Neural progenitor cell (in vitro differentiated cells): Measurements from ENCODE around the gene TRAM1L1. TPM values are rescaled to one million over a fixed set of nuclear protein-coding genes. Genes with fewer than 3 reads are reported as not detected.

Experiments used
- DNase-seq: peaks from one replicate; pipeline ENCODE4 v3.0.0-alpha.2; 2016; ENCODE audit warnings: low spot score
- H2AFZ ChIP-seq: fragments of 200-600 bp; sonication (generic); replicated peaks from 2 replicates; pipeline ENCODE4 v1.6.1; 2016; ENCODE audit warnings: antibody characterized with exemption
- H3F3A ChIP-seq: fragments of 200-600 bp; sonication (generic); 2 replicates; pipeline ENCODE4 v1.6.1; 2016; ENCODE audit warnings: antibody characterized with exemption, low read depth
- H3K27ac ChIP-seq: fragments of 200-600 bp; sonication (generic); 2 replicates; pipeline ENCODE4 v1.5.1; 2016; ENCODE audit warnings: mild to moderate bottlenecking
- H3K27me3 ChIP-seq: fragments of 200-600 bp; sonication (generic); 2 replicates; pipeline ENCODE4 v1.6.1; 2016; ENCODE audit warnings: mild to moderate bottlenecking, moderate library complexity
- H3K36me3 ChIP-seq: fragments of 200-600 bp; sonication (generic); 2 replicates; pipeline ENCODE4 v1.5.1; 2016
- H3K4me1 ChIP-seq: fragments of 200-600 bp; sonication (generic); 2 replicates; pipeline ENCODE4 v1.6.1; 2016; ENCODE audit warnings: mixed run types
- H3K4me2 ChIP-seq: fragments of 200-600 bp; sonication (generic); 2 replicates; pipeline ENCODE4 v1.6.1; 2016
- H3K4me3 ChIP-seq: fragments of 200-600 bp; sonication (generic); 2 replicates; pipeline ENCODE4 v1.5.1; 2016
- H3K79me2 ChIP-seq: fragments of 200-600 bp; sonication (generic); 2 replicates; pipeline ENCODE4 v1.6.1; 2016; ENCODE audit warnings: low read depth
- H3K9ac ChIP-seq: fragments of 200-600 bp; sonication (generic); 2 replicates; pipeline ENCODE4 v1.6.1; 2016
- H3K9me3 ChIP-seq: fragments of 200-600 bp; sonication (generic); 2 replicates; pipeline ENCODE4 v1.5.1; 2016; ENCODE audit warnings: low read depth
- H4K20me1 ChIP-seq: fragments of 200-600 bp; sonication (generic); 2 replicates; pipeline ENCODE4 v1.6.1; 2016; ENCODE audit warnings: low read depth
- H3K27ac Mint-ChIP-seq: 3 replicates; pipeline ENCODE4 v1.8.0; 2021; ENCODE audit warnings: mixed read lengths
- H3K27me3 Mint-ChIP-seq: 2 replicates; pipeline ENCODE4 v1.8.0; 2022; ENCODE audit warnings: low read depth, mild to moderate bottlenecking, inconsistent platforms, moderate library complexity, mixed read lengths; ENCODE audit not compliant: insufficient read depth
- H3K36me3 Mint-ChIP-seq: 3 replicates; pipeline ENCODE4 v1.8.0; 2021; ENCODE audit warnings: mixed read lengths
- H3K4me1 Mint-ChIP-seq: 3 replicates; pipeline ENCODE4 v1.8.0; 2021; ENCODE audit warnings: mixed read lengths
- H3K4me3 Mint-ChIP-seq: 3 replicates; pipeline ENCODE4 v1.8.0; 2021; ENCODE audit warnings: mild to moderate bottlenecking, moderate library complexity, mixed read lengths
- H3K9me3 Mint-ChIP-seq: 3 replicates; pipeline ENCODE4 v1.8.0; 2020; ENCODE audit warnings: mixed read lengths
- CTCF ChIP-seq: fragments of 200-600 bp; sonication (generic); IDR thresholded peaks from 2 replicates; pipeline ENCODE4 v1.5.1; 2017; ENCODE audit warnings: antibody characterized with exemption, mild to moderate bottlenecking
- EZH2 ChIP-seq: fragments of 200-600 bp; sonication (generic); IDR thresholded peaks from 2 replicates; pipeline ENCODE4 v1.6.1; 2017; ENCODE audit warnings: antibody characterized with exemption, mild to moderate bottlenecking, moderate library complexity
- EZH2phosphoT487 ChIP-seq: fragments of 200-600 bp; sonication (generic); IDR thresholded peaks from 2 replicates; pipeline ENCODE4 v1.6.1; 2017; ENCODE audit warnings: antibody characterized with exemption
- total RNA-seq: library from RNA; depleted of rRNA; stranded (reverse); fragments of >200 nt; gene quantifications from 2 replicates; pipeline ENCODE4 v1.2.3, GENCODE V29; 2015; ENCODE audit warnings: low replicate concordance

The TRAM1L1 gene
- total RNA-seq, 1 donor from 2014 or later, result 8.4 TPM

GRCh38 chr4:117068120-117068519 is 17.3 kb downstream of the TRAM1L1 start:
- Histone ChIP-seq H3K9ac (no peak overlapping the region), H3K36me3 (no peaks in the 10 kb centered on the region), H3K9me3 (no peaks in the 10 kb centered on the region), H3K27ac (no peak overlapping the region), H3K27me3 (no peaks in the 10 kb centered on the region), H3K4me3 (no peak overlapping the region), H3K4me1 (no peaks in the 10 kb centered on the region), H4K20me1 (no peaks in the 10 kb centered on the region), H3F3A (no peaks in the 10 kb centered on the region), H2AFZ (no peak overlapping the region), H3K4me2 (no peak overlapping the region), H3K79me2 (no peaks in the 10 kb centered on the region)
- H3K4me3 Mint-ChIP-seq, result no peak overlapping the region
- H3K4me1 Mint-ChIP-seq, result no peaks in the 10 kb centered on the region
- no peak for DNase-seq
- H3K36me3 Mint-ChIP-seq, result no peaks in the 10 kb centered on the region
- H3K9me3 Mint-ChIP-seq, result no peaks in the 10 kb centered on the region
- TF ChIP-seq EZH2phosphoT487, result no peak
- no peak for TF ChIP-seq CTCF
- no peak for TF ChIP-seq EZH2
- peaks cover 2% of the 10 kb centered on the region for H3K27me3 Mint-ChIP-seq
- no peak overlapping the region for H3K27ac Mint-ChIP-seq

GRCh38 chr4:117063961-117064696 is 21.2 kb downstream of the TRAM1L1 start:
- H3K4me2 ChIP-seq, result no peak overlapping the region
- no peaks in the 10 kb centered on the region for H3K9me3 ChIP-seq
- H3K36me3 Mint-ChIP-seq, result no peaks in the 10 kb centered on the region
- H3K9ac ChIP-seq, result no peak overlapping the region
- H3K27ac ChIP-seq, result no peak overlapping the region
- peaks cover 3% of the 10 kb centered on the region for H3K9me3 Mint-ChIP-seq
- no peak overlapping the region for H2AFZ ChIP-seq
- H3K36me3 ChIP-seq, result no peaks in the 10 kb centered on the region
- peaks cover 2% of the 10 kb centered on the region for H3K27me3 Mint-ChIP-seq
- TF ChIP-seq EZH2 (no peak), EZH2phosphoT487 (no peak)
- H3K4me3 ChIP-seq, result no peak overlapping the region
- H3K4me3 Mint-ChIP-seq, result no peak overlapping the region
- H3K27me3 ChIP-seq, result no peaks in the 10 kb centered on the region
- H3K27ac Mint-ChIP-seq, result no peak overlapping the region
- H3K79me2 ChIP-seq, result no peaks in the 10 kb centered on the region
- no peaks in the 10 kb centered on the region for H4K20me1 ChIP-seq
- H3F3A ChIP-seq, result no peaks in the 10 kb centered on the region
- DNase-seq, result no peak
- H3K4me1 ChIP-seq, result no peaks in the 10 kb centered on the region
- no peaks in the 10 kb centered on the region for H3K4me1 Mint-ChIP-seq

GRCh38 chr4:117042962-117043361 is 42.4 kb downstream of the TRAM1L1 start:
- H3K9ac ChIP-seq, result no peak overlapping the region
- H3K27ac ChIP-seq, result no peak overlapping the region
- H3K4me3 Mint-ChIP-seq, result no peak overlapping the region
- H3K36me3 Mint-ChIP-seq, result no peaks in the 10 kb centered on the region
- no peaks in the 10 kb centered on the region for H3K4me1 ChIP-seq
- H3K4me3 ChIP-seq, result no peak overlapping the region
- no peaks in the 10 kb centered on the region for H3K4me1 Mint-ChIP-seq
- no peaks in the 10 kb centered on the region for H3K9me3 ChIP-seq
- DNase-seq, result no peak
- no peaks in the 10 kb centered on the region for H3K27me3 ChIP-seq
- H3K36me3 ChIP-seq, result no peaks in the 10 kb centered on the region
- H3F3A ChIP-seq, result no peaks in the 10 kb centered on the region
- no peaks in the 10 kb centered on the region for H3K79me2 ChIP-seq
- no peak overlapping the region for H3K27ac Mint-ChIP-seq
- TF ChIP-seq EZH2phosphoT487 (no peak), EZH2 (no peak), CTCF (no peak)
- peaks cover 5% of the 10 kb centered on the region for H3K9me3 Mint-ChIP-seq
- no peaks in the 10 kb centered on the region for H4K20me1 ChIP-seq
- no peak overlapping the region for H3K4me2 ChIP-seq
- H2AFZ ChIP-seq, result no peak overlapping the region
- no peaks in the 10 kb centered on the region for H3K27me3 Mint-ChIP-seq
